ENCODE measurements around the gene SLC11A1. TPM values are rescaled to one million over a fixed set of nuclear protein-coding genes. Genes with fewer than 3 reads are reported as not detected.
A peak's percentile ranks its signal among the peaks of the same experiment; 100 is the strongest.

SLC11A1 gene
- total and polyA plus RNA-seq, 11 donors = 0.96 to 31.0 (median 4.5) TPM

GRCh38 chr2:218374795-218375194 lies 7.3 kb upstream of the SLC11A1 start:
- intact Hi-C loops (cut with DNase I) = no loop called here
- H3K4me1 ChIP-seq = peaks cover 0 to 18% (median 0%) of the 10 kb centered on the region in 12 donors
- H3K27ac ChIP-seq = no peak overlapping the region
- H3K9me3 ChIP-seq = no peaks in the 10 kb centered on the region
- H3K4me3 ChIP-seq = no peak overlapping the region
- no peak for ATAC-seq
- no peak for TF ChIP-seq POLR2A (IDR thresholded peaks at IDR 0.05)
- no peak for TF ChIP-seq CTCF (IDR thresholded peaks at IDR 0.05)
- DNase-seq = peak in 1 of 5 donors; percentile 11
- 84 to 95% (median 93%) methylated on average over 4 of the region's 4 CpGs for WGBS, 4 donors
- no peaks in the 10 kb centered on the region for H3K36me3 ChIP-seq
- H3K27me3 ChIP-seq = no peaks in the 10 kb centered on the region

GRCh38 chr2:218375212-218375611 lies 6.9 kb upstream of the SLC11A1 start:
- TF ChIP-seq CTCF (IDR thresholded peaks at IDR 0.05) (no peak), POLR2A (IDR thresholded peaks at IDR 0.05) (no peak)
- ATAC-seq = no peak
- H3K27ac ChIP-seq = no peak overlapping the region
- H3K36me3 ChIP-seq = no peaks in the 10 kb centered on the region
- peaks cover 0 to 14% (median 0%) of the 10 kb centered on the region in 12 donors for H3K4me1 ChIP-seq
- H3K9me3 ChIP-seq = no peaks in the 10 kb centered on the region
- intact Hi-C loops (cut with DNase I) = no loop called here
- H3K27me3 ChIP-seq = no peaks in the 10 kb centered on the region
- no peak overlapping the region for H3K4me3 ChIP-seq
- WGBS, 4 donors = 41 to 53% (median 43%) methylated on average over 2 of the region's 2 CpGs
- no peak for DNase-seq

- Histone ChIP-seq H3K36me3 (no peaks in the 10 kb centered on the region), H3K9me3 (no peaks in the 10 kb centered on the region), H3K4me3 (no peak overlapping the region), H3K27ac (no peak overlapping the region), H3K4me1 (no peaks in the 10 kb centered on the region), H3K27me3 (no peaks in the 10 kb centered on the region)
- intact Hi-C loops (cut with DNase I) = no loop called here
- 74 to 83% (median 78%) methylated on average over 5 of the region's 5 CpGs for WGBS, 4 donors
- DNase-seq (no peak), ATAC-seq (peak in 1 of 4 donors; percentile 31)
- no peak for TF ChIP-seq POLR2A (IDR thresholded peaks at IDR 0.05)
- no peak for TF ChIP-seq CTCF (IDR thresholded peaks at IDR 0.05)
Measured at GRCh38 chr2:218378053-218378452, 4.0 kb upstream of the SLC11A1 start.

- peak overlapping the region in 1 of 12 donors; percentile 90 for H3K27ac ChIP-seq
- H3K27me3 ChIP-seq = no peaks in the 10 kb centered on the region
- intact Hi-C loops (cut with DNase I) = no loop called here
- ATAC-seq (no peak), DNase-seq (peak in 1 of 5 donors; percentile 53)
- no peaks in the 10 kb centered on the region for H3K9me3 ChIP-seq
- H3K4me3 ChIP-seq = peak overlapping the region in 3 of 12 donors; percentile 16 to 51 (median 17)
- TF ChIP-seq POLR2A (IDR thresholded peaks at IDR 0.05) = no peak
- no peak for TF ChIP-seq CTCF (IDR thresholded peaks at IDR 0.05)
- peaks cover 0 to 13% (median 4%) of the 10 kb centered on the region in 12 donors for H3K4me1 ChIP-seq
- WGBS, 4 donors = 92 to 100% (median 95%) methylated on average over 4 to 6 of the region's 6 CpGs
- H3K36me3 ChIP-seq = no peaks in the 10 kb centered on the region
Measured at GRCh38 chr2:218382785-218383184, 712 bp downstream of the SLC11A1 start.

Measured in heart left ventricle (tissue), 16 donors.